ENCODE measurements around the gene TSPAN7.

GRCh38 chrX:38548508-38548907 is 12.8 kb upstream of the TSPAN7 start:
- TF ChIP-seq CTCF (conservative IDR thresholded peaks at IDR 0.05; ENCODE audit: low read length) (no peak), EZH2phosphoT487 (IDR thresholded peaks at IDR 0.05; ENCODE audit: borderline replicate concordance) (no peak)
